RWPE2 (cell line): ENCODE data around the gene DNAH8.
"Not testable (repeated sequence)": the region's sequence is repeated elsewhere in the genome, so short reads cannot be mapped to it uniquely, and the experiment has no call there.

Experiments used
- ATAC-seq: fragments of 200-7000 bp; cut with Tn5 transposase; 3 replicates; pipeline ENCODE4 v1.9.1; 2021; ENCODE audit warnings: low read depth
- DNase-seq: peaks from one replicate; pipeline ENCODE4 v3.0.0-alpha.2; 2020; ENCODE audit warnings: low spot score
- H3K27ac ChIP-seq: fragments of 450-650 bp; 2 replicates; pipeline ENCODE4 v1.5.1; 2017; ENCODE audit warnings: mild to moderate bottlenecking; ENCODE audit not compliant: poor library complexity, severe bottlenecking
- H3K27me3 ChIP-seq: fragments of 250-450 bp; sonication (Bioruptor Pico); 2 replicates; pipeline ENCODE4 v1.5.1; 2021; ENCODE audit warnings: mild to moderate bottlenecking, moderate library complexity; ENCODE audit not compliant: insufficient read depth, poor library complexity, severe bottlenecking
- H3K36me3 ChIP-seq: fragments of 250-450 bp; sonication (Bioruptor Pico); 2 replicates; pipeline ENCODE4 v1.5.1; 2020; ENCODE audit warnings: low read depth, mild to moderate bottlenecking, moderate library complexity
- H3K4me1 ChIP-seq: fragments of 250-450 bp; sonication (Bioruptor Pico); 2 replicates; pipeline ENCODE4 v1.5.1; 2021; ENCODE audit warnings: mild to moderate bottlenecking, moderate library complexity; ENCODE audit not compliant: insufficient read depth, poor library complexity, severe bottlenecking
- H3K4me3 ChIP-seq: fragments of 250-450 bp; sonication (Bioruptor Pico); 2 replicates; pipeline ENCODE4 v1.5.1; 2021; ENCODE audit warnings: mild to moderate bottlenecking, moderate library complexity; ENCODE audit not compliant: severe bottlenecking
- H3K9me3 ChIP-seq: fragments of 250-450 bp; sonication (Bioruptor Pico); 2 replicates; pipeline ENCODE4 v1.5.1; 2021; ENCODE audit warnings: mild to moderate bottlenecking, moderate library complexity; ENCODE audit not compliant: severe bottlenecking
- CTCF ChIP-seq: fragments of 450-650 bp; IDR thresholded peaks from one replicate; pipeline ENCODE4 v1.5.1; 2017; ENCODE audit warnings: mild to moderate bottlenecking, moderate library complexity; ENCODE audit not compliant: poor library complexity, severe bottlenecking

DNAH8 gene

GRCh38 chr6:38695227-38695900 is 19.7 kb upstream of the DNAH8 start:
- H3K27ac ChIP-seq = no peak overlapping the region
- TF ChIP-seq CTCF = no peak
- ATAC-seq = no peak
- DNase-seq = no peak
- no peaks in the 10 kb centered on the region for H3K27me3 ChIP-seq
- H3K4me1 ChIP-seq = no peaks in the 10 kb centered on the region
- no peaks in the 10 kb centered on the region for H3K9me3 ChIP-seq
- H3K36me3 ChIP-seq = peaks cover 36% of the 10 kb centered on the region
- H3K4me3 ChIP-seq = no peak overlapping the region

- Histone ChIP-seq H3K27me3 (no peaks in the 10 kb centered on the region), H3K9me3 (no peaks in the 10 kb centered on the region), H3K4me1 (no peaks in the 10 kb centered on the region), H3K27ac (no peak overlapping the region), H3K4me3 (no peak overlapping the region), H3K36me3 (peaks cover 36% of the 10 kb centered on the region)
- DNase-seq (no peak), ATAC-seq (no peak)
- TF ChIP-seq CTCF = no peak
Observed at GRCh38 chr6:38695933-38696332, 19.2 kb upstream of the DNAH8 start.

GRCh38 chr6:38696345-38696744 is 18.8 kb upstream of the DNAH8 start:
- TF ChIP-seq CTCF = no peak
- Histone ChIP-seq H3K9me3 (no peaks in the 10 kb centered on the region), H3K36me3 (peaks cover 39% of the 10 kb centered on the region), H3K27me3 (no peaks in the 10 kb centered on the region), H3K4me3 (no peak overlapping the region), H3K4me1 (no peaks in the 10 kb centered on the region), H3K27ac (no peak overlapping the region)
- DNase-seq = no peak
- ATAC-seq = no peak

GRCh38 chr6:38697846-38698245 is 17.3 kb upstream of the DNAH8 start:
- Histone ChIP-seq H3K36me3 (peaks cover 38% of the 10 kb centered on the region), H3K4me3 (no peak overlapping the region), H3K4me1 (no peaks in the 10 kb centered on the region), H3K27me3 (no peaks in the 10 kb centered on the region), H3K27ac (no peak overlapping the region), H3K9me3 (no peaks in the 10 kb centered on the region)
- no peak for TF ChIP-seq CTCF
- ATAC-seq = no peak
- DNase-seq = no peak

GRCh38 chr6:38699702-38700101 is 15.4 kb upstream of the DNAH8 start:
- peaks cover 35% of the 10 kb centered on the region for H3K36me3 ChIP-seq
- H3K4me3 ChIP-seq, H3K27ac ChIP-seq, H3K27me3 ChIP-seq, ATAC-seq, DNase-seq, H3K9me3 ChIP-seq, H3K4me1 ChIP-seq: not testable (repeated sequence)
